Large intestine (tissue), 3 donors: ENCODE results near the gene CPLX4. TPM values are rescaled to one million over a fixed set of nuclear protein-coding genes. Genes with fewer than 3 reads are reported as not detected.

Experiments
- DNase-seq, 2 donors: peaks; one replicate each; pipeline versions ENCODE4 v3.0.0 to v3.0.0-alpha.2; 2013
- H3K27ac ChIP-seq: one replicate; pipeline ENCODE4 v1.5.1; 2013; ENCODE audit warnings: low read length
- H3K27me3 ChIP-seq: 2 replicates; pipeline ENCODE4 v1.6.1; 2013; ENCODE audit warnings: low read length; ENCODE audit not compliant: control insufficient read depth, insufficient read depth
- H3K36me3 ChIP-seq: 2 replicates; pipeline ENCODE4 v1.6.1; 2013; ENCODE audit warnings: low read length; ENCODE audit not compliant: control insufficient read depth, insufficient read depth
- H3K4me1 ChIP-seq: one replicate; pipeline ENCODE4 v1.6.1; 2013; ENCODE audit warnings: low read length; ENCODE audit not compliant: control insufficient read depth, insufficient read depth
- H3K4me3 ChIP-seq: one replicate; pipeline ENCODE4 v1.5.1; 2013; ENCODE audit warnings: low read length
- H3K9me3 ChIP-seq: one replicate; pipeline ENCODE4 v1.6.1; 2013; ENCODE audit warnings: mild to moderate bottlenecking, low read depth, low read length, moderate library complexity; ENCODE audit not compliant: control insufficient read depth
- WGBS: methylation state at CpG from one replicate; pipeline ENCODE4 v1.1.5; 2013; ENCODE audit warnings: low lambda C conversion rate; ENCODE audit not compliant: insufficient coverage; 5-methylcytosine and 5-hydroxymethylcytosine counted together
- polyA plus RNA-seq: library from polyadenylated mRNA; unstranded; fragments of 120-200 nt; gene quantifications from one replicate; pipeline ENCODE4 v1.2.1, GENCODE V29; 2013

The CPLX4 gene
- polyA plus RNA-seq, 1 donor = not detected

DNA sequence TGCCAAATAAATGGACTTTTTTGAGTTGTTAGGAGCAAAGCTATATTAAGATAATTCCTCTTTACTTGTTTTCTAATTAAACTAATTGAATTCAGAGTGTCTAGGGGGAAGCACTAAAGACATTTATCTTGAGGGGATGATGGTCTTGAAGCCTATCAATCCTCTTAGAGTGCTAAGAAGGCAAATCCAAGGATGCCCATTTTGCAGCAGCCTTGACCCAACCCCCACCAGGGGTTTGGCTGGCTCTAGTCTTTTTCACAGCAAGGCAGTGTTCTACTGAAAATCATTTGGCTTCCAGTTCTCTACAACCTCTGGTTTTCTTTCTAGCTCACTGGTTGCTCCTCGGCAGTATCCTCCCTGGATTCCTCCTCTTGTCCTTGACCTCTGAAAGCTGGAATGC is 38.7 kb downstream of the CPLX4 start:
- no peak for DNase-seq
- H3K4me3 ChIP-seq = no peak overlapping the region
- H3K9me3 ChIP-seq = no peaks in the 10 kb centered on the region
- H3K27ac ChIP-seq = no peak overlapping the region
- no peaks in the 10 kb centered on the region for H3K4me1 ChIP-seq
- WGBS = no CpG with 5 or more reads among the region's 1 CpG
- peaks cover 71% of the 10 kb centered on the region for H3K27me3 ChIP-seq
- no peaks in the 10 kb centered on the region for H3K36me3 ChIP-seq

- no peaks in the 10 kb centered on the region for H3K36me3 ChIP-seq
- WGBS = no CpG with 5 or more reads among the region's 3 CpGs
- no peak overlapping the region for H3K27ac ChIP-seq
- H3K9me3 ChIP-seq = no peaks in the 10 kb centered on the region
- H3K27me3 ChIP-seq = peaks cover 75% of the 10 kb centered on the region
- no peaks in the 10 kb centered on the region for H3K4me1 ChIP-seq
- no peak overlapping the region for H3K4me3 ChIP-seq
- no peak for DNase-seq
Observed at GRCh38 chr18:59279193-59279592, 39.3 kb downstream of the CPLX4 start.

GRCh38 chr18:59278793-59279192 is 39.7 kb downstream of the CPLX4 start:
- 67% methylated on average over 1 of the region's 5 CpGs for WGBS
- no peaks in the 10 kb centered on the region for H3K4me1 ChIP-seq
- DNase-seq = no peak
- H3K4me3 ChIP-seq = no peak overlapping the region
- H3K9me3 ChIP-seq = no peaks in the 10 kb centered on the region
- H3K27me3 ChIP-seq = peaks cover 76% of the 10 kb centered on the region
- H3K27ac ChIP-seq = no peak overlapping the region
- H3K36me3 ChIP-seq = no peaks in the 10 kb centered on the region

DNA sequence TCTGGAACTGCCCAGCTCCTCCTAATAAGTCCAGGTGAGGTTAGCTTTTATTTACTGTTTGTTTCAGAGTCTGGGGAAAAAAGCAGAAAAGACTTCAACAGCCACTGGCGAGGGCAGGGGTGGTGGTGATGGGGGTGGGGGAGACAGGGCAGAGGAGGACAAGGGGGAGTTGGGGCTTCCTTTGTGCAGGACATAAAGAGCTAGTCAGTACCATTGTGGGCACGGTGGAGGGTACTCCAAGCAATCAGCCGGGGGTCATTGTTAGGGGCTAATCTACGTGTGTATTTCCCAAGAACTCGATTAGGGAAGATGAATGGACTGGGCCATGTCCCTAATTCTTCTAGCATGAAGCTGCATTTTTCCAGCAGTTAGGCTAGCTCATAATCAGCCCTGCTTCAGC is 42.4 kb downstream of the CPLX4 start:
- Histone ChIP-seq H3K27ac (no peak overlapping the region), H3K27me3 (peaks cover 89% of the 10 kb centered on the region)
- no CpG with 5 or more reads among the region's 5 CpGs for WGBS

GRCh38 chr18:59275406-59275949 is 43.0 kb downstream of the CPLX4 start:
- Histone ChIP-seq H3K27ac (no peak overlapping the region), H3K9me3 (peaks cover 8% of the 10 kb centered on the region), H3K4me1 (peaks cover 3% of the 10 kb centered on the region), H3K36me3 (no peaks in the 10 kb centered on the region), H3K4me3 (no peak overlapping the region), H3K27me3 (peaks cover 91% of the 10 kb centered on the region)
- no CpG with 5 or more reads among the region's 6 CpGs for WGBS
- DNase-seq = no peak

More for the DNA sequence above, 42.4 kb downstream of the CPLX4 start:
- DNase-seq = no peak
- peaks cover 3% of the 10 kb centered on the region for H3K4me1 ChIP-seq
- peaks cover 8% of the 10 kb centered on the region for H3K9me3 ChIP-seq
- H3K4me3 ChIP-seq = no peak overlapping the region
- H3K36me3 ChIP-seq = no peaks in the 10 kb centered on the region

DNA sequence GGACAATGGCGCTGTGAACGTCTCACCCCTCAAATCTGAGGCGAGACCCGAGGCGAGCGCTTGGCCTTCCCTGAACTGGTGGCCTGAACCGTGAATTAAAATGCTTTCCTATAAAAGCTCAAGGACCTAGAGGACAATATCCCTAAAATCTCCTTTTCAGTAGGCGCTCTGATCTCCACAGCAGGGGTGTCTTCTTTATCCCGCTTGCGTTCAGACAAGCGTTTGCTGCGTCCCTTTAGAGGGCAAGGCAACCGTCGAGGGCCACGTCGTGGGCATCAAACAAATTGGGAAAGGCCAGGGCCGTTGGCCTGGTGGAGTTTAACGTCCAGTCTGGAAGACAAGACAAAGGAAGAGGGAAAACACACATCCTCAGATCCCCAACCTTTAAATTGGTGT is 43.9 kb downstream of the CPLX4 start:
- no peak for DNase-seq
- H3K4me1 ChIP-seq = peaks cover 3% of the 10 kb centered on the region
- peaks cover 8% of the 10 kb centered on the region for H3K9me3 ChIP-seq
- H3K27ac ChIP-seq = no peak overlapping the region
- 18% methylated on average over 2 of the region's 18 CpGs for WGBS
- H3K36me3 ChIP-seq = no peaks in the 10 kb centered on the region
- H3K27me3 ChIP-seq = peaks cover 91% of the 10 kb centered on the region
- H3K4me3 ChIP-seq = no peak overlapping the region

DNA sequence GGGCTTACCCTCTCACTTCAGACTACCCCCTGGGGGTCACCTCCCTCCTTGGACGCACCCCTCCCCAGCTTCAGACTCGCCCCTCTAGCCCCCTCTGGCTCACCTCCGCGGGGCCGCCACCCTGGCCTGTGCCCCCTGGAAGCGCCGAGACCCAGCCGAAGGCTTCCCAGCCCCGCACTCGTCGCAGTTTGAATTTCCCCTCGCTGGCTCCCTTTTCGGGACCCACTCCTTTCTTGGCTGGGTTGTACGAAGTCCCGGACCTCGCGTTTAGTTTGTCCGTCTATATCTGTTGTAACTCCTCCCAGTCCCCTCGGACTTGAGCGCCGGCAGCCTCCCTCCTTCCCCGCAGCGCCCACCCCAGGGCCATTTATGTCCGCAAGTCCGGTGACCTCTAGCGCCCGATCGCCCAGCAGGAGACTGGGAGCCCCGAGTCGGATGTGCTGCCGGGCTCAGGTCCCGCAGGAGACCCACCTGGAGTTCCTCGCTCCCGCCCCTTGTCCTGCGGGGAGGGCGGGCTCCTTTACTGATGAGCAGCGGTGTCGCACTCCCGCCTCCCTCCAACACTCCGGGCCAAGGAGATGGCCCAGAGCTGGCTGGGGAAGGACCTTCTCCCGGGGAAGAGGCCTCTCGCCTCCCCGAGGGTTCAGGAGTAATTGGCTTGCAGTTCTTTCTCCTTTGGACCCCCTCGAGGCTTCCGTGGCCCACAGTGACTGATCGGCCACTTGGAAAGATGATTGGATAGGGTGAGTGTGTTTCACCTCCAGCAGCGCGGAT is 44.5 kb downstream of the CPLX4 start:
- peaks cover 92% of the 10 kb centered on the region for H3K27me3 ChIP-seq
- H3K27ac ChIP-seq = no peak overlapping the region
- no peaks in the 10 kb centered on the region for H3K36me3 ChIP-seq
- H3K9me3 ChIP-seq = peaks cover 10% of the 10 kb centered on the region
- no peak for DNase-seq
- no peak overlapping the region for H3K4me3 ChIP-seq
- H3K4me1 ChIP-seq = peaks cover 6% of the 10 kb centered on the region
- WGBS = no CpG with 5 or more reads among the region's 48 CpGs

GRCh38 chr18:59272891-59273758 is 45.3 kb downstream of the CPLX4 start, which contains the start of gene RAX:
TSS of gene RAX (minus strand) at chr18:59273454. CDS start at chr18:59273206, 248 bp downstream.
- Histone ChIP-seq H3K4me3 (no peak within 1 kb of the TSS), H3K4me1 (peaks cover 13% of the 10 kb centered on the region), H3K27ac (no peak within 1 kb of the TSS), H3K27me3 (peaks cover 94% of the 10 kb centered on the region), H3K9me3 (peaks cover 16% of the 10 kb centered on the region), H3K36me3 (no peaks in the 10 kb centered on the region)
- no CpG with 5 or more reads among the region's 88 CpGs for WGBS
- DNase-seq = no peak

DNA sequence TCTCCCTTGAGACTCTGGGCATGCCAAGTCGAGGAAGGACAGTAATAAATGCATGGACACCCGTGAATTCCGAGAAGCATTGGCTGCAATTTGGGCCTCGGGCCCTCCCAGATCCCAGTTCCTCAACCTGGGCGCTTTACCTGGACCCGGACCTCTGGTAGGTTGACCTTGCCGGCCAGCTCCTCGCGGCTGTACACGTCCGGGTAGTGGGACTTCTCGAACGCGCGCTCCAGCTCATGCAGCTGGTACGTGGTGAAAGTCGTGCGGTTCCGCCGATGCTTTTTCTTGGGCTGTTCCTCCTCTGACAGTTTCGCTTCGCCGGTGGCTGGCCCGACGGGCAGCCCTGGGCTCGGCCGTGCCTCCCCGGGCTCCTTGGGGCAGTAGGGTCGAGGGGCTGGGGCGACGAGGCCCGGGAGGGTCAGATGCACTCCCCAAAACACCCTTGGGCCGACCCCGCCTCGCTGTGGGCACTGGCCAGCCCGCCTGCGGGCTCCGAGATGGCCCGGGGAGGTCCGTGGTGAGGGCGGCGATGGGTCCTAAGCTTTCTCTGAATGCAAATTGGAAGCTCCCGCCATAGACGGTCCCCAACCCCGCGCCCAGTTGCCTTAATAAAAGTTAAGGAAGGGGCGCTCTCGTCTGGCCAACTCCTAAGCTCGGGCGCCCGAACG is 46.1 kb downstream of the CPLX4 start:
- peaks cover 13% of the 10 kb centered on the region for H3K4me1 ChIP-seq
- no peak overlapping the region for H3K27ac ChIP-seq
- no peaks in the 10 kb centered on the region for H3K36me3 ChIP-seq
- H3K9me3 ChIP-seq = peaks cover 20% of the 10 kb centered on the region
- H3K27me3 ChIP-seq = peaks cover 96% of the 10 kb centered on the region
- no CpG with 5 or more reads among the region's 52 CpGs for WGBS
- no peak for DNase-seq
- H3K4me3 ChIP-seq = no peak overlapping the region
